HG03571 (cell line): ENCODE measurements around the gene CAMK2D.

Source experiments
- ATAC-seq: cut with Tn5 transposase; IDR thresholded peaks from one replicate; pipeline ENCODE4 v1.9.1; 2021; ENCODE audit not compliant: unreplicated experiment

The CAMK2D gene

DNA sequence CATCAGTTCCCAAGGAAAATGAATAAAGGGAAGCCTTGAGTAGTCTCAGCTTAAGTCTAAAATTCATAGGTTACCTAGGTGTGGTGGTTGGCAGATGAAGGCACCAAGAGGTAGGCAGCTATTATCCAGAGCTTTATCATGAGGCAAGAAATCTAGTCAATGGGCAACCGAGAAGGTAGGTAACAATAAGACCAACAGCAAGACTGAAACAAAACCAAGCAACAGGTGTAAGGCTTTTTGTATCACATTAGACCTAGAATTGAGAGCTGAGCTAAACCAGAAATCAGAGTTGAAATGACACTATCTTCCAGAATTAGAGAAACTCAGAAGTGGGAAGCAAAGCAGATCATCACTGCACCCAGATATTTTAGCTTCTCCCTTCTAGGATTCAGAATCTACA, 117.1 kb downstream of the CAMK2D start:
- no peak for ATAC-seq

DNA sequence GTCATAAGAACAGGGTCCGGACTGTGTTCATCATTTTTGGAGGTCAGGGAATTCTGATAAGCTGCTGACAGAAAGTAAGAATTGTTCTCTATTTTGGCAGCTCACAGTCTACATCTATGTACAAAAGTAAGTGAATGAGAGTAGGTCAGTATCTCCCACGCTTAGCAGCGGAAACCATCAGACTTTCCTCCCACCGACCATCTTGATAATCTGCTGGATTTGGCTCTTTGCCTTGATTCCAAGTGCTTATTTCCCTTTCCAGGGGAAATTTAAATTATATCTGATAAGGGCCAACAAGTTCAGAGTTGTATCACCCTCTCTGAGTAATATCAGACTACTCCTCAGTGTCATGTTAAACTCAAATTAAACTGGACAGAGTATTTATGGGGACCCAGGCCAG, 118.0 kb downstream of the CAMK2D start:
- no peak for ATAC-seq

DNA sequence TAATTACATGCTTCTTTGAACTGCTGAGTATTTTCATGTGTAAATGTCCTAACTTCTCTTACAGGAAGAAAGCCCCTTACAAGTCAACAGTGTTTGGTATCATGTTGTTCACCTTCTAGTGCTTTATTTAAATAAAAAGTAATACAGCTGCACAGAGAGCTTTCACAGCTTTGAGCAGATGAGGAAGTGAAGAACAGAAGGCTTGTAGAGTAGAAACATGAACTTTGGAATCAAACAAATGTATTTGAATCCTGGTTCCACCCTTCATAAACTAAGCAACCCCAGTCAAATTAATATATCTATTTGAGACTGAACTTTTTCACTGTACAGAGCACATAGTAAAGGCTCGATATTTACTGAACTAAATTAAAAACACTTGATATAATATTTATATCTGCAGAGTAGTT, 120.5 kb downstream of the CAMK2D start:
- peak; percentile 55 for ATAC-seq

DNA sequence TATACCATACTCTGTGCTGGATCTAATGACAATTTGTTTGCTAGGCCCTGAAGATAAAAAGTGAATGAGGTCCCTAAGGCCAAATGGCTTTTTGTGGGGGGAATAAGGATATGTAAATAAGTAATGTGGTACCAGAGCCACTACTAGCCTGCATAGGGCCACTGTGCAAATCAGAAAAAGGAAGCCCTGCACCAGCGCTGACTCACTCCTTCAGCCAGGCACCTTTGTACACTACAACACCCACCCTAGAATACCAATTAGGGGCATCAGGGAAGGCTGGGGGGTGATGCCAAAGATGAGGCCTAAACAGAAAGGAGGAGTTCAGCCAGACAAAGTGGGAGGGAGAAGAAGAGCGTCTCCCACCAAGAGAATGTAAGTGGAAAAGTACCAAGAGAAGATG, 122.2 kb downstream of the CAMK2D start:
- ATAC-seq: peak; percentile 38

DNA sequence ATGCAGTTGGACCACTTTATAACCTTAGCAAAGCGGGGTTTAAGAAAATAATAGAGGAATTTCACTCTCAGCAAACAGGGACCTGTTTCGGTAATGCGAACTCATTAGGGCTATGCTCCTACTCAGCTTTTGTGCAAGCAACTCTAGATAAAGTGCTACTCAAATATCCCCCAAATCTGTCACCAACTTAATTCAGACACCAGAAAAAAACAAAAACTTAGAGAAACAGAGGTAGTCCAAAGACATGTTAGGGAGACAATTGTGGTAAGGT, 123.0 kb downstream of the CAMK2D start:
- no peak for ATAC-seq

DNA sequence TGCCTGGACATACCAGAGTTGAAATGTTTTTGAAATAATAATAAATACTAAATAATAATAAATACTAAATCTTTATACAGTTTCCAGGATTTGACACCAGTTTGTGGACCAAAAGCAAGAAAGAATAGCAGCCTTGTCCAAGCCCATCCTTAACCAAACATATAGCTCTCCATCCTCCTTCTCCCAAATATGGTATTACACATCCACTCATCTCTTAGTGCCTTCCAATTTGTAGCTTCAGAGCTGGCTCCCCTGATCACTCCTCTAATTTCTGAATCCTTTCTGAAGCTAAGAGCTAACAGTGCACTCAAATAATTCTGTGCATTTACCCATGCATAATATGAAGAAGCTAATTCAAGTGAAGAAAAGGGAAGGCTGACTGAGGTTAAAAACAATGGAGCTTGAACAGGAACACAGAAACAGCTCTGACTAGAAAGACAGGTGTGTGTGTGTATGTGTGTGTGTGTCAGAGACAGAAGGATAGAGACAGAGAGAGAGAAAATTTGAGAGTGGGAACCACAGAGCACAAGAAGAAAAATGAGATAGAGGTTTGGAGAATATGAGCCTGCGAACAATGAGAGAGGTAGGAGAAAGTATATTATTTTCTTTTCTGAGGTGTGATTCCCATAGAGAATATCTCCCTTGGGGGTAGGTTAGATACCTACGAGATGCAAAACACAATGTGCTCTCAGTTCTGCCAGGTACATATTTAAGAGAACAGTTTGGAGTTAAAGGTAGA, 123.5 kb downstream of the CAMK2D start:
- ATAC-seq: no peak

DNA sequence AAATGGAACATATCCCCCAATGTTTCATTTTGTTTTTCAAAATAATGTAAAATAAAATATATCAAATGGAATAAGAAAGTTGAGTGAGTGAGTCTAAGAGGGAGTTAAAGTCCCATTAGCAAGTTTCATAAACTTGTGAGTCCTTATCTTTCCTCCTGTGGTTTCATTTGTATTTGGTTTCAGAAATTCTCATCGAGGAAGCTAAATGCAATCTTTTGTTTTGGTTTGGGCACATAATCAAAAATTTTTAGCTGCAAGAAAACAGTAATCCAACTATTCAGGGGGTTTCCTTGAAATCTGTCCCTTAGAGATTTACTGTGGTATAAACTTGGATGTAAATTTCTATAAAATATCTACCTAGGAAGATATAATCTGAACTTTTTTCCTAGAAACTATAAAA, 124.2 kb downstream of the CAMK2D start:
- ATAC-seq: no peak

DNA sequence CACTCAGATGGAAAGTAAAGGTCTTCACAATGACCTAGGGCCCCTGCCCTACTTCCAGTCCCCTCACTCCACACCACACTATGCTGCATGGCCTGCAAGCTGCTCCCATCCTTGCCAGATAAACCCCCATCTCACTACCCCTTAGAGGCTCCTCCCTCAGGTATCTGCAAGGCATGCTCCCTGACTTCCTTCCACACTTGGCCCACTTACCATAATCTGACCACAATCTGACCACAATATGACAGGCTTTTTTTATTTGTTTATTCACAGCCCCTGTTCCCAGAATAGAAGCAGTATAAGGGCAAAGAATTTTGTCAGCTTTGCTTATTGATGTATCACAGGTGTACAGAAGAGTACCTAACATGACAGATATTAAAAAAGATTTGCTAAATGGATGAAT, 124.7 kb downstream of the CAMK2D start:
- peak; percentile 10 for ATAC-seq

DNA sequence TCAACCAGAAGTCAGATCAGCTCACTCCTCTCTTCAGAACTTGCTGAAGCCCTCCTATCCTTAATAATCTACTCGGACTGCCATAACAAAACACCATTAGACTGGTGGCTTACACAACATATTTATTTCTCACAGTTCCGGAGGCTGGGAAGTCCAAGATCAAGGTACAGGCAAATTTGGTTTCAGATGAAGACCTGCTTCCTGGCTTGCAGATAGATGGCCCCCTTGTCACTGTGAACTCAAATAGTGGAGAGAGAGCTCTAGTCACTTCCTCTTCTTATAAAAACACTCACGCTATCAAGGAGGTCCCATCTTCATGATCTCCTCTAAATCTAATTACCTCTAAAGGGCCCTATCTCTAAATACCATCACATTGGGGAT, 125.1 kb downstream of the CAMK2D start:
- ATAC-seq: peak; percentile 47

DNA sequence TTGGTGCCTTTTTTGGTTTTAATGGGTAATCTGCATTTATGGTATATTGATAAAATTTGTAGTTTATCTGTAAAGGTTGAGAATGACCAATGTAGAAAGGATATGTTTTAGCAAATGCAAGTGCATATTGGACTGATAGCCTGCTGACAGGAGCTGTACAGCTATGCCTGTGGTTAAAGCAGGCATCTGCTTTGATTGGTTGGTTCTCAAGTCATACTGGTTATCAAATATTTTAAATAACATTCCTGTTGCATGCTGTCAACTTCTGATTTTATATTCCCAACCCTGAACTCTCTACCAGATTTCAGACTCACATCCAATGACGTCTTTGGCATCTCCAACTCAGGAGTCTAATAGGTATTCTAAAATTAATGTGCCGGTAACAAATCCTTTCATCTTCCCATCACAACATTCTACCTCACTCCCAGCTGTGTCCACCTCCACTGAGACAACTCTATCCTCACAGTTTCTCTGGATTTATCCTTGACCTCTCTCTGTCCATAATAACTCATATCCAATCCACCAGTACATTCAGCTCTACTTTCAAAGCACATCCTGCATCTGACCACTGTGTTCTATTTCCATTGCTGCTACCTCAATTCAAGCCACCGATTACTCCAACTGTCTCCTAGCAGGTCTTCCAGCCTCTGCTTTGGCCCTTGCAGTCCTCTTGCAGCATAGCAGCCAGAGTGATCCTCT, 125.7 kb downstream of the CAMK2D start:
- ATAC-seq: no peak

DNA sequence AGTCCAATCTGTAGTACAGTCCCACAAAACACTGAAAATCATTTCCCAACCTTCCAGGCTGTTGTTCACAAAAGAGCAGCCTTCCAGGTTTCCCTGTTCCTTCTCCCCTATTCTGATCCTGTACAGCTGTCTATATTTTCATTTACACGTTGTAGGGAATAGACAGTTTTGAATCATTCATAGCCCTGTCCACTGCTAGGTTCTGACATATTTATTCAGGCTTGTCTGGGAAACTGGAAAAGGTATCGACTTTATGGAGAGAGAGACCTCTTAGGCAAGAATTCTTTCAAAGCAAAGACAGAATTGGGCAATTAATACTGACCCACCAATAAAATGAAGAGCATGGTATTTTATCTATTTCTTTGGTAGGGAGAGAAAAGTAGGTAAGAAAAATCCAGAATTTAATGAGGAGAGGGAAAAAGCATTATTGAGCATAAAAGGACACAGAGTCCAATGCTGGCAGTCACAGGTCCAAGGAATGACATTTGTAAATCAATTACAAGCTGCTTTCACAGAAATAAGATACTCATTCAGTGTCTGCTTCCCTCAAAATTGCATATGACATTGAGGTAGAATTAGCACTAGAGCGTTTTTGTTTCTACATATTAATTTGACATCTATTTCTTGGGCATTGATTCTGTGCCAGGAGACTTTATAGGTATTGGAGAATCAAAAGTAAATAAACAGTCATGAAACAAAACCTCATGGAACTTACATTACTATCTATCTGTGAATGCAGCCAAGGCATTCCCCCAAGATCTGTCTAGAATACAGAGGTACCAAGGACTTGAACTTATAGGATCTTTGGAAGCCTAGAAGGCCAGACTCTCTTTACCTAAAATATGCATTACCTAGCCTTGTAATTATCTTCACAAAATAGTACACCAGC, 127.2 kb downstream of the CAMK2D start:
- no peak for ATAC-seq

DNA sequence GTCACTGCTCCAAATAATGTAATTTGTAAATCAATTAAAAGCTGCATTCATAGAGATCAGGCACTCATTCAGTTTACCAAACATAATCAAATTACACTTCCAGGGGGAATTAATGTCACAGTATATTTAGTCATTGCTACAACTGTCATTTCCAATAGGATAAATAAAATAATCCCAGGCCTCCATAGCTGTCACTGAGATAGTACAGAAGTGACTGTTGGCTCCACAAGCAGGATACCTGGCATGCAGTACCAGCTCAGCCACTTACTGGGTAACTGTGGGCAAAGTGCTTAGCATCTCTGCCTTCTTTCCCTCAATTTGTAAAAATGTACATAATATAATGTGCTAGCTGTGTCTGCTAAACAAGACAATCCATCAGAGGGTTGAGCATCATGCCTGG, 128.1 kb downstream of the CAMK2D start:
- ATAC-seq: no peak

DNA sequence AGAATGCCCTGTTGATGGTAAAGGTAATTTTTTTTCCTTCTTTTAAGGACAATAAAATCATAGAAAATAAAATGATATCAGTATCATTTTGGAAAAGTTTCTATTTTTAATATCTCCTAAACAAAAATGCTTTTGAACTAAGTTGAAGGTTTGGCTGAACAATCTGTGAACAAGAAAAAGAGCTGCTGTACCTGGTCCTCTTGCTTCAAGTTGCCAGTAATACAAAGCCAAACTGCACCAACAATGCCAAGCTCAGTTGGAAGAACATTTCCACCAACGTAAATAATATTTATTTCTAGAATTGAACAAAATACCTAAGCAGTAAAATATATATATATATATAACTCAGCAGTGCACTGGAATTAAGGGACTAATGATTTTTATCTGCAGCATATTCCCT, 132.8 kb downstream of the CAMK2D start:
- ATAC-seq: no peak

DNA sequence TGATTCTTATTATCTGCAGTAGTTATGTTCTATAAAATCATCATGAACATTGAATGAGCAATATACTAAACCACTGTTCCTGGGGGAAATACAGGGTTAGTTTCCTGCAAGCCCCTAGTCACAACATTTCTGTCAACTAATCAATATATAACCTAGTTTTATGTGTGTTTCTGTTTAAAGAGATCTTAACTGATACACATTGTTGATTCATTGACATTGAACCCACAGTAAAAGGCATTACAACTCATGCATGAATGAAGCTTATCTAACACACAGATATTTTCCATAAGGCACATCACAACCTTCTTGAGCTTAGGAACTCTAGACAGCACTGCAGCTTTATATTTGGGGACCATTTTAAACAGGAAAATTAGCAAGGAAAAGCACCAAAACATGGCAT, 134.2 kb downstream of the CAMK2D start:
- ATAC-seq: no peak

DNA sequence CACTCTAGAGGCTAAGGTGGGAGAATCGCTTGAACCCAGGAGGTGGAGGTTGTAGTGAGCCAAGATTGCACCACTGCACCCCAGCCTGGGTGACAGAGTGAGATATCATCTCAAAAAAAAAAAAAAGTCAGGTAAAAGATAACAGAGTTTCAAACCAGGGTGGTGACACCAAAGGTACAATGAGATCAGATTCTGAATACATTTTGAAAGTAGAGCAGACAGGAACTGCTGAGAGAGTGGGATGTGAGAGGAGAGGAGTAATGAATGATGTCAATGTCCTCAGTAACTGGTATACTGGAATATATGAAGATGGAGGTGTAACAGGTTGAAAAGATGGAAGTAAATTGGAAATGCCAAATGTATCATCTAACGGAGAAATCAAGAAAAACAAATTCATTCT, 135.6 kb downstream of the CAMK2D start:
- no peak for ATAC-seq

DNA sequence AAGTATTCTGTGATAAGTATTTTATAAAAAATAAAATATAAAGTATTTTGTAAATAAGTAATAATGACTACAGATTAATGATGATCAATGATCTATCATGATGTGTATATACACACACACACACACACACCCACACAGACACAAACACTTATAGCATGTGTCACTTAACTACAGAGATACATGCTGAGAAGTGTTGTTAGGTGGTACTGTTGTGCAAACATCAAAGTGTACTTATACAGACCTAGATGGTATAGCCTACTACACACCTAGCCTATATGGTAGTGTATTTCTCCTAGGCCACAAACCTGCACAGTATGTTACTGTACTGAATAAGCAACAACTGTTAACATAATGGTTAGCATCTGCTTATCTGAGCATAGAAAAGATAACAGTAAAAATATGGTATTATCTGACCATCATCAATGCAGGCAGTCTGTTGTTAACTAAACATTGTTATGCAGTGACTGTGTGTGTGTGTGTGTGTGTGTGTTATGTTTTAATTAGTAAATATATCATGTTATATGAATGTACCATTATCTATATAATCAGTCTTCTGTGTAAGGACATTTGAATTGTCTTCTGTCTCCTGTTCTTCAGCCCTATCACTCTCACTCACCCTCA, 138.2 kb downstream of the CAMK2D start:
- ATAC-seq: no peak

DNA sequence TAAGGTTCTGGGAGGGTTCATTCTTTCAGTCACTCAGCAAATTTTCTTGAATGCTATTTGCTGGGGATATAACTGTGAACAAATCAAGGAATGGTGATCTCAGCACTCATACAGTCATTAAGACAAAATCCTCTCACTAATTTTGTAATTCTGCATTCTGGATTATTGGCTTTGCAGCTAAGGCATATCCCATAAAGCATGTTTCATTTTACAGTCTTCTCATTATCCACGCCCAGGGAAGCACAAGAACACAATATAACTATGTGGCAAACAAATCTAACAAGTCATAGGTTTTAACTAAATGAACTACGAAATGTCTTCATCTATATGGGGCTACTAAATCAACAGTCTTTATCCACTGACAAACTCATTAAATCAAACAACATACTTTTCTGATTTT, 139.9 kb downstream of the CAMK2D start:
- ATAC-seq: no peak

DNA sequence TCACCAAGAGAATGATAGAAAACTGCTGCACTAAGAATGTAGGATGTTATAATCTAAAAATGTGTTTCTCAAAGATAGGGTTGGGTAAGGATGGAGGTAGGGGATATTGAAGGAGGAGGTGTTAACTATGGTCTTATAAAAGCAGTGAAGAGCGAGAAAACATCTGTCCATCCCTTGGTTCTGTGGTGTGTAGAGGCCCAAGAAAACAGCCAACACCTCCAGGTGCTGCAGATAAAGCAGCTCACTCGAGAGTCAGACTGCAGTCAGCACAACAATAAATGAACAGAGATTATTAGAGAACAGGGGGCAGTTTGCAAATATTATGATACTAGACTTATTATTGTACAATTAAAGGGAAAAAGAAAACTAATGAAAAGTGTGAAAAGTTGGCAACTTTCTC, 141.5 kb downstream of the CAMK2D start:
- ATAC-seq: no peak

DNA sequence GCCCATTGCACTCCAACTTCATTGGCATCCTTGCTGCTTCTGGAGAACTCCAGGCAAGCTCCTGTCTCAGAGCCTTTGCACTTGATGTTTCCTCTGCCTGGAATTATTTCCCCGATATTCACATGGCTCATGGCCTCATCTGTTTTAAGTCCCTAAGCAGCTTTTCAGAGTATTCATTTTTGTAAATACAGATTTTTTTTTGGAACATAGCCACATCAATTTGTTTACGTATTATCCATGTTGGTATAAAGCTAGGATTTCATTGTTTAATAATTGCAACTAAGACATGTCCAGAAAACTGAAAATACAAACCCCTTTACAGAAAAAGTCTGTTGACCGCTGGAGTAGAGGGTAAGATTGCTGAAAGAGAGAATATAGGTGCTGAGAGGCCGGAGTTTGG, 142.0 kb downstream of the CAMK2D start:
- no peak for ATAC-seq

DNA sequence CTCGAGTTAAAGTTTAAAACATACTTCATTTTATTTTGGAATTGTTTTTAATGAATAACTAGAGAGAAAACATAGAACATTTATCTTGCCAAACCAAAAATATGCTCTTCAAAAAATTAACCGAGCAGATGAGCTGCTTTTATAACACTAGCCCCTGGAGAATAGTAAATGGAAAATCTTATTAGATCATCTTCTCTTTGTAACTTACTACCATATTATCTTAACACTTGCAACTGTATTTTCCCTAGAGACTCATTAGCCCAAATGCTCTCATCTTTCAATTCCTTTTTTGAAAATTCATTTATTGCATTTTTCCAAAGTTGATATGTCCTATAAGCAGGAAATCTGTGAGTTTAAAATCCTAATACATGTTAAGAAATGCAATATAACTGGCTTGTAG, 143.3 kb downstream of the CAMK2D start:
- no peak for ATAC-seq

DNA sequence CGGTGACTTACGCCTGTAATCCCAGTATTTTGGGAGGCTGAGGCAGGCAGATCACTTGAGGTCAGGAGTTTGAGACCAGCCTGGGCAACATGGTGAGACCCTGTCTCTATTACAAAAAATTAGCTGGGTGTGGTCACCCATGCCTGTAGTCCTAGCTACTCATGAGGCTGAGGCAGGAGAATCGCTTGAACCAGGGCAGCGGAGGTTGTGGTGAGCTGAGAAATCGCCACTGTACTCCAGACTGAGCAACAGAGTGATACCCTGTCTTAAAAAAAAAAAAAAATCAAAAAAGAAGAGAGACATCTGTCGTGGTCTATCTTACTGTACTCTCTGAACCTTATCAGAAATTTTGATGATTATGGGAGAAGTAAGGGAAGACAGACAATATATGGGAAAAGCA, 144.3 kb downstream of the CAMK2D start:
- no peak for ATAC-seq

DNA sequence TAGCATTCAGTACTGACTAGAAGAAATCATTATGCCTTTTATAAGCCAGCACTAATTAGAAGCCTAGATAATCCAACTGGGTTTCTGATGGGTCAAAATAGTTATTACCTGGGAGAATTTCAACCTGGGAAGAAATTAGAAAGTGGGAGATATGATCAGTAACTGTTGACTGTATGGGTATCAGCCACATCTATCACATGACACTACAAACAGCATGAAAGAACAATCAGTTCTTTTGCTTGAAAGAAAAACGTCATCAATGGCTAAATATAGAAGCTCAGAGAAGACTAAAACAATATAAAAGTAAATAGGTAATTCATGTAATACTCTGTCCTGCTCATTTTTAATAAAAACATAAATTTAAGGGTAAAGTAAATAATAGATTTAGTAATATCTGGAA, 145.1 kb downstream of the CAMK2D start:
- no peak for ATAC-seq
